ENCODE measurements around the gene OLIG3.

The OLIG3 gene

GRCh38 chr6:137494281-137494987, at the start of gene OLIG3:
OLIG3 (minus strand) TSS chr6:137494394; CDS start chr6:137494170, 224 bp downstream.
- DNase-seq (ENCODE audit: low read depth) = peak; percentile 40

GRCh38 chr6:137543114-137543513, 48.9 kb upstream of the OLIG3 start:
- no peak for DNase-seq (ENCODE audit: low read depth)

- no peak for DNase-seq (ENCODE audit: low read depth)
Measured at GRCh38 chr6:137542713-137543112, 48.5 kb upstream of the OLIG3 start.

GRCh38 chr6:137541534-137542063, 47.4 kb upstream of the OLIG3 start:
- DNase-seq (ENCODE audit: low read depth) = no peak

GRCh38 chr6:137536104-137536773, 42.0 kb upstream of the OLIG3 start:
- DNase-seq (ENCODE audit: low read depth) = no peak

GRCh38 chr6:137531376-137532092, 37.3 kb upstream of the OLIG3 start:
- no peak for DNase-seq (ENCODE audit: low read depth)

GRCh38 chr6:137530404-137530803, 36.2 kb upstream of the OLIG3 start:
- no peak for DNase-seq (ENCODE audit: low read depth)

GRCh38 chr6:137522831-137523230, 28.6 kb upstream of the OLIG3 start:
- DNase-seq (ENCODE audit: low read depth) = no peak

- DNase-seq (ENCODE audit: low read depth) = no peak
Measured at GRCh38 chr6:137522198-137522798, 28.1 kb upstream of the OLIG3 start.

GRCh38 chr6:137520520-137520919, 26.3 kb upstream of the OLIG3 start:
- DNase-seq (ENCODE audit: low read depth) = no peak

- DNase-seq (ENCODE audit: low read depth) = no peak
Measured at GRCh38 chr6:137519629-137520176, 25.5 kb upstream of the OLIG3 start.

GRCh38 chr6:137518386-137518983, 24.3 kb upstream of the OLIG3 start:
- DNase-seq (ENCODE audit: low read depth) = no peak

GRCh38 chr6:137514418-137514817, 20.2 kb upstream of the OLIG3 start:
- no peak for DNase-seq (ENCODE audit: low read depth)

GRCh38 chr6:137512757-137513605, 18.8 kb upstream of the OLIG3 start:
- DNase-seq (ENCODE audit: low read depth) = no peak

GRCh38 chr6:137510923-137511322, 16.7 kb upstream of the OLIG3 start:
- DNase-seq (ENCODE audit: low read depth) = no peak

GRCh38 chr6:137498481-137499190, 4.4 kb upstream of the OLIG3 start:
- no peak for DNase-seq (ENCODE audit: low read depth)

GRCh38 chr6:137497721-137498463, 3.7 kb upstream of the OLIG3 start:
- DNase-seq (ENCODE audit: low read depth) = no peak

GRCh38 chr6:137496909-137497720, 2.9 kb upstream of the OLIG3 start:
- no peak for DNase-seq (ENCODE audit: low read depth)
